Heart right ventricle (tissue), 16 donors: Measurements from ENCODE around the gene ARHGEF12. TPM values are rescaled to one million over a fixed set of nuclear protein-coding genes. Genes with fewer than 3 reads are reported as not detected.

ENCODE experiments used
- ATAC-seq, 8 donors: fragments of 200-7000 bp; cut with Tn5 transposase; one replicate each; pipeline ENCODE4 v1.9.1; 2020; ENCODE audit warnings: mild to moderate bottlenecking in 8 of 8, moderate library complexity in 8 of 8, moderate number of reproducible peaks in 1 of 8
- DNase-seq, 2 donors: peaks; one replicate each; pipeline ENCODE4 v3.0.0-alpha.2; 2020
- H3K27ac ChIP-seq, 10 donors: fragments of 200-600 bp; sonication (generic) in 2 of 10; one replicate each; pipeline versions ENCODE4 v1.5.0 to v1.8.0; 2020 to 2022; ENCODE audit warnings: mild to moderate bottlenecking in 3 of 10
- H3K27me3 ChIP-seq, 7 donors: fragments of 200-600 bp; one replicate each; pipeline ENCODE4 v1.8.0; 2021 to 2022; ENCODE audit warnings: mild to moderate bottlenecking in 2 of 7
- H3K36me3 ChIP-seq, 9 donors: fragments of 200-600 bp; sonication (generic) in 1 of 9; one replicate each; pipeline versions ENCODE4 v1.5.0 to v1.8.0; 2020 to 2022; ENCODE audit warnings: mild to moderate bottlenecking in 2 of 9
- H3K4me1 ChIP-seq, 9 donors: fragments of 200-600 bp; sonication (generic) in 1 of 9; one replicate each; pipeline versions ENCODE4 v1.5.0 to v1.8.0; 2020 to 2022; ENCODE audit warnings: mild to moderate bottlenecking in 4 of 9
- H3K4me3 ChIP-seq, 10 donors: fragments of 200-600 bp; sonication (generic) in 2 of 10; one replicate each; pipeline versions ENCODE4 v1.5.0 to v1.8.0; 2020 to 2022; ENCODE audit warnings: mild to moderate bottlenecking in 7 of 10, moderate library complexity in 2 of 10
- H3K9me3 ChIP-seq, 11 donors: fragments of 200-600 bp in 10 of 11; sonication (generic) in 2 of 11; one replicate each; pipeline versions ENCODE4 v1.5.0 to v1.8.0; 2013 to 2022; ENCODE audit warnings: mild to moderate bottlenecking in 2 of 11, control low read depth in 1 of 11, moderate library complexity in 1 of 11
- CTCF ChIP-seq, 9 donors: fragments of 200-600 bp; sonication (generic) in 2 of 9; IDR thresholded peaks; one replicate each; pipeline versions ENCODE4 v1.5.0 to v1.8.0; 2021 to 2022; ENCODE audit warnings: antibody characterized with exemption in 9 of 9, mild to moderate bottlenecking in 5 of 9, moderate library complexity in 1 of 9
- WGBS, 2 donors: extraction: QIAGEN DNeasy Blood & Tissue Kit; methylation state at CpG; one replicate each; pipeline ENCODE4 v1.1.7; 2013; ENCODE audit warnings: inconsistent platforms in 1 of 2; 5-methylcytosine and 5-hydroxymethylcytosine counted together
- intact Hi-C, 10 donors: fragments of 100-400 bp; cut with DNase I; formaldehyde crosslinking; loops; one replicate each; pipeline versions ENCODE4 v1.11.1 to v1.14.2; 2022
- polyA plus RNA-seq, 2 donors: library from polyadenylated mRNA; stranded (reverse); fragments of 200-250 nt; gene quantifications; one replicate each; pipeline ENCODE4 v1.2.3, GENCODE V29; 2013
- total RNA-seq, 10 donors: library from RNA; stranded (reverse); fragmentation: NEBNext Ultra II Directional in 3 of 10; extraction: Animal tissue kit (Norgen Biotek cat#: 25700) in 3 of 10; gene quantifications; one replicate each; pipeline versions ENCODE4 v1.2.1 to v1.2.4, GENCODE V29; 2021 to 2023
- donor health status: Arrhythmogenic right ventricular cardiomyopathy.
- donor health status: ischemic (EF 13 %, LVEDD 7.1; RV severe dilation, severe dysfunction).
- donor health status: healthy with polysubstance abuse.
- donor health status: DM: no; HTN: yes; CAD: no.
- donor health status: DM: no; HTN: no; CAD: no.
- donor health status: ischemic (EF 25% LVEDD 6.9; RV normal size, moderate dysfunction).
- donor health status: ischemic (EF 25% LVEDD 5.7; RV mildly dilated, moderate dysfunction).
- donor health status: healthy.
- donor health status: DM: yes; HTN: yes; CAD: no.
- donor health status: Ischemic cardiomyopathy.
- donor health status: ischemic (EF 35%, LVEDD 5.7; RV mildly dilated, moderate dysfunction).
- donor health status: nonischemic (EF 11% LVEDD 7.7; RV severe dilation, severe dysfunction).
- donor health status: DM: yes; HTN: yes; CAD: no.
- donor health status: PGD.
- donor health status: ischemic (EF 29% LVEDD 5.4; RV normal size, mild dysfunction).
- donor health status: nonischemic (EF 23%, LVEDD 6.1; RV moderate dilation, normal function).

Gene ARHGEF12
- total and polyA plus RNA-seq, 12 donors, result 20.0 to 155 (median 110) TPM

GRCh38 chr11:120513436-120514315 is 177.5 kb downstream of the ARHGEF12 start:
- 76 to 77% methylated on average over 19 of the region's 19 CpGs for WGBS, 2 donors
- Histone ChIP-seq H3K27ac (no peak overlapping the region), H3K4me1 (peaks cover 0 to 14% (median 3%) of the 10 kb centered on the region in 9 donors), H3K4me3 (no peak overlapping the region), H3K27me3 (peaks cover 4 to 79% (median 36%) of the 10 kb centered on the region in 7 donors), H3K36me3 (no peaks in the 10 kb centered on the region), H3K9me3 (no peaks in the 10 kb centered on the region)
- ATAC-seq (no peak), DNase-seq (no peak)
- TF ChIP-seq CTCF (IDR thresholded peaks at IDR 0.05), result no peak
- intact Hi-C loops, result loop anchor here in 9 of 10 donors (2.0 to 10.0 kb wide), 10 partner anchors 34 to 684 kb away; no protein-coding TSS in a partner anchor

- no peak for TF ChIP-seq CTCF (IDR thresholded peaks at IDR 0.05)
- H3K27me3 ChIP-seq, result peaks cover 4 to 83% (median 32%) of the 10 kb centered on the region in 7 donors
- WGBS, 2 donors, result 90 to 92% methylated on average over 14 of the region's 14 CpGs
- DNase-seq (no peak), ATAC-seq (no peak)
- H3K4me3 ChIP-seq, result no peak overlapping the region
- H3K4me1 ChIP-seq, result peaks cover 0 to 14% (median 3%) of the 10 kb centered on the region in 9 donors
- no peak overlapping the region for H3K27ac ChIP-seq
- no peaks in the 10 kb centered on the region for H3K36me3 ChIP-seq
- intact Hi-C loops, result loop anchor here (1.0 to 10.0 kb wide), 11 partner anchors 33 to 683 kb away; no protein-coding TSS in a partner anchor
- H3K9me3 ChIP-seq, result no peaks in the 10 kb centered on the region
Observed at GRCh38 chr11:120514541-120515121, 178.4 kb downstream of the ARHGEF12 start.

GRCh38 chr11:120515186-120515723 is 179.0 kb downstream of the ARHGEF12 start:
- H3K4me3 ChIP-seq, result no peak overlapping the region
- no peaks in the 10 kb centered on the region for H3K9me3 ChIP-seq
- no peak for ATAC-seq
- DNase-seq, result no peak
- peaks cover 0 to 14% (median 3%) of the 10 kb centered on the region in 9 donors for H3K4me1 ChIP-seq
- intact Hi-C loops, result loop anchor here in 8 of 10 donors (1.0 to 10.0 kb wide), 6 partner anchors 170 to 680 kb away; no protein-coding TSS in a partner anchor
- peaks cover 4 to 83% (median 26%) of the 10 kb centered on the region in 7 donors for H3K27me3 ChIP-seq
- 84 to 89% methylated on average over 7 of the region's 7 CpGs for WGBS, 2 donors
- no peaks in the 10 kb centered on the region for H3K36me3 ChIP-seq
- H3K27ac ChIP-seq, result no peak overlapping the region
- no peak for TF ChIP-seq CTCF (IDR thresholded peaks at IDR 0.05)
